Liver (tissue), 9 donors: ENCODE measurements around the gene CCDC78. TPM values are rescaled to one million over a fixed set of nuclear protein-coding genes. Genes with fewer than 3 reads are reported as not detected.

Experiments
- DNase-seq: peaks from one replicate; pipeline ENCODE4 v3.0.0-alpha.2; 2017; ENCODE audit warnings: low spot score
- H3K27ac ChIP-seq, 2 donors: one replicate each; pipeline ENCODE4 v1.7.0; 2013; ENCODE audit warnings: inconsistent platforms in 2 of 2, low read length in 2 of 2, control low read depth in 1 of 2, low read depth in 1 of 2, mild to moderate bottlenecking in 1 of 2
- H3K27me3 ChIP-seq, 4 donors: one replicate each; pipeline versions ENCODE4 v1.6.1 to v1.7.0; 2013; ENCODE audit warnings: low read length in 3 of 4, inconsistent platforms in 1 of 4, mild to moderate bottlenecking in 1 of 4, moderate library complexity in 1 of 4; ENCODE audit not compliant: control insufficient read depth in 4 of 4, insufficient read depth in 4 of 4
- H3K36me3 ChIP-seq, 4 donors: one replicate each; pipeline versions ENCODE4 v1.6.1 to v1.7.0; 2013; ENCODE audit warnings: low read length in 3 of 4, mild to moderate bottlenecking in 3 of 4, low read depth in 1 of 4, moderate library complexity in 1 of 4; ENCODE audit not compliant: control insufficient read depth in 4 of 4, insufficient read depth in 3 of 4
- H3K4me1 ChIP-seq, 4 donors: one replicate each; pipeline versions ENCODE4 v1.6.1 to v1.7.0; 2013; ENCODE audit warnings: low read length in 3 of 4, mild to moderate bottlenecking in 3 of 4, moderate library complexity in 1 of 4; ENCODE audit not compliant: control insufficient read depth in 4 of 4, insufficient read depth in 4 of 4
- H3K4me3 ChIP-seq, 3 donors: one replicate each; pipeline versions ENCODE4 v1.6.1 to v1.7.0; 2013; ENCODE audit warnings: low read length in 3 of 3, control low read depth in 1 of 3, low read depth in 1 of 3, mild to moderate bottlenecking in 1 of 3
- H3K9ac ChIP-seq, 2 donors: one replicate each; pipeline ENCODE4 v1.7.0; 2013; ENCODE audit warnings: low read length in 2 of 2, mild to moderate bottlenecking in 2 of 2, moderate library complexity in 2 of 2, control low read depth in 1 of 2, low read depth in 1 of 2
- H3K9me3 ChIP-seq, 4 donors: one replicate each; pipeline versions ENCODE4 v1.6.1 to v1.7.0; 2013; ENCODE audit warnings: low read length in 3 of 4; ENCODE audit not compliant: control insufficient read depth in 4 of 4
- ATF3 ChIP-seq: IDR thresholded peaks from 2 replicates; pipeline ENCODE4 v1.6.1; 2016; ENCODE audit warnings: antibody characterized with exemption
- CTCF ChIP-seq: fragments of 150-350 bp; IDR thresholded peaks from 2 replicates; pipeline ENCODE4 v1.5.1; 2017; ENCODE audit warnings: improper control_type of control experiment, low read depth, low read length; ENCODE audit not compliant: missing input control
- EGR1 ChIP-seq, 2 donors: IDR thresholded peaks; 2 replicates each; pipeline ENCODE4 v1.6.1; 2016 to 2018; ENCODE audit warnings: antibody characterized with exemption in 2 of 2, low read depth in 2 of 2
- FOXA1 ChIP-seq: IDR thresholded peaks from 2 replicates; pipeline ENCODE4 v1.6.1; 2016; ENCODE audit warnings: antibody characterized with exemption
- FOXA2 ChIP-seq: IDR thresholded peaks from 2 replicates; pipeline ENCODE4 v1.6.1; 2016; ENCODE audit warnings: antibody characterized with exemption
- GABPA ChIP-seq, 2 donors: IDR thresholded peaks in 1 of 2; conservative IDR thresholded peaks in 1 of 2; 2 replicates each; pipeline ENCODE4 v1.6.1; 2016; ENCODE audit warnings: antibody characterized with exemption in 2 of 2, mild to moderate bottlenecking in 1 of 2, moderate library complexity in 1 of 2
- HNF4A ChIP-seq, 2 donors: conservative IDR thresholded peaks; 2 replicates each; pipeline ENCODE4 v1.6.1; 2016; ENCODE audit warnings: antibody characterized with exemption in 2 of 2, mild to moderate bottlenecking in 2 of 2
- HNF4G ChIP-seq: IDR thresholded peaks from 2 replicates; pipeline ENCODE4 v1.6.1; 2016; ENCODE audit warnings: antibody characterized with exemption
- NR2F2 ChIP-seq: IDR thresholded peaks from 2 replicates; pipeline ENCODE4 v1.6.1; 2016; ENCODE audit warnings: antibody characterized with exemption
- RAD21 ChIP-seq, 2 donors: IDR thresholded peaks; 2 replicates each; pipeline ENCODE4 v1.6.1; 2016; ENCODE audit warnings: antibody characterized with exemption in 2 of 2, mild to moderate bottlenecking in 2 of 2
- REST ChIP-seq: IDR thresholded peaks from 2 replicates; pipeline ENCODE4 v1.6.1; 2016; ENCODE audit warnings: antibody characterized with exemption, mild to moderate bottlenecking
- SP1 ChIP-seq: IDR thresholded peaks from 2 replicates; pipeline ENCODE4 v1.6.1; 2018; ENCODE audit warnings: antibody characterized with exemption, mild to moderate bottlenecking
- YY1 ChIP-seq: IDR thresholded peaks from 2 replicates; pipeline ENCODE4 v1.6.1; 2016; ENCODE audit warnings: antibody characterized with exemption, mild to moderate bottlenecking
- ZBTB33 ChIP-seq: IDR thresholded peaks from 2 replicates; pipeline ENCODE4 v1.6.1; 2016; ENCODE audit warnings: antibody characterized with exemption
- WGBS: extraction: QIAGEN DNeasy Blood & Tissue Kit; methylation state at CpG from one replicate; pipeline ENCODE4 v1.1.7; 2013; 5-methylcytosine and 5-hydroxymethylcytosine counted together
- polyA plus RNA-seq, 2 donors: library from polyadenylated mRNA; stranded (reverse) in 1 of 2; unstranded in 1 of 2; fragments of 200-250 nt in 1 of 2; fragments of >200 nt in 1 of 2; fragmentation: Nextera tagmentation in 1 of 2; extraction: Ambion mirVana in 1 of 2; gene quantifications; one replicate each; pipeline versions ENCODE4 v1.2.1 to v1.2.3, GENCODE V29; 2013 to 2015
- total RNA-seq, 2 donors: library from RNA; depleted of rRNA; stranded (reverse); fragments of >200 nt; gene quantifications; one replicate each; pipeline ENCODE4 v1.2.3, GENCODE V29; 2014
- TF ChIP-seq, protein P1 (sequence below): IDR thresholded peaks from 2 replicates; pipeline ENCODE4 v1.6.1; 2016; ENCODE audit warnings: antibody characterized with exemption
- donor health status: healthy.
- donor health status: healthy.
- donor health status: healthy.
- donor health status: healthy.
- donor health status: healthy.

Gene CCDC78
- total and polyA plus RNA-seq, 4 donors = 0.05 to 0.28 (median 0.08) TPM; not detected in 1

DNA sequence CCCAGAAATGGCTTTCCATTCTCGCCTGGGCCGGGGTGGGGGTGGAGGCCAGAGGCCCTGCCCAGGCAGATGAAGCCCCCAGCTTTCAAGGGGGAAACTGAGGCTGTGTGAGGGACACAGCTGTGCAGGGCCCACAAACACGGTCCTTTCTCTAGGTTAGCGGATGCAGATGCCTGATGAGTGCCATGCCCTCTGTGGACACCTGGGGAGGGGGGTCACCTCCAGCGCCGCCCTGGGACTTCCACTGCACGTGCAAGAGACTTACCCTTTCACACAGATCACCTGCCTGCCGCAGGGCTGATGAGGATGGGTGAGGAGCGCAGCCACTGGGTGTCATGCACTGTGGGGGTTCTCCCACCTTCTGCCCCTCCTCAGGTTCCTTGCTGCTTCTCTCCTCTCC lies 7.9 kb downstream of the CCDC78 start:
- Histone ChIP-seq H3K9me3 (no peaks in the 10 kb centered on the region), H3K4me3 (no peak overlapping the region), H3K36me3 (peaks cover 0 to 2% (median 0%) of the 10 kb centered on the region in 4 donors), H3K4me1 (peaks cover 25 to 46% (median 37%) of the 10 kb centered on the region in 4 donors), H3K27ac (no peak overlapping the region), H3K27me3 (no peaks in the 10 kb centered on the region), H3K9ac (no peak overlapping the region)
- TF ChIP-seq, protein P1, sequence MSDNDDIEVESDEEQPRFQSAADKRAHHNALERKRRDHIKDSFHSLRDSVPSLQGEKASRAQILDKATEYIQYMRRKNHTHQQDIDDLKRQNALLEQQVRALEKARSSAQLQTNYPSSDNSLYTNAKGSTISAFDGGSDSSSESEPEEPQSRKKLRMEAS = no peak
- no peak for TF ChIP-seq GABPA (IDR thresholded peaks at IDR 0.05 in 1 of 2, conservative IDR thresholded peaks at IDR 0.05 in 1 of 2)
- TF ChIP-seq FOXA1 = no peak
- no peak for TF ChIP-seq ZBTB33
- no peak for TF ChIP-seq CTCF
- TF ChIP-seq FOXA2 = no peak
- TF ChIP-seq YY1 = no peak
- TF ChIP-seq EGR1 (IDR thresholded peaks at IDR 0.05; ENCODE audit: low read depth in 2 of 2) = no peak
- no peak for TF ChIP-seq HNF4G
- no peak for TF ChIP-seq RAD21 (IDR thresholded peaks at IDR 0.05)
- no peak for TF ChIP-seq SP1
- no peak for TF ChIP-seq REST
- no peak for DNase-seq
- WGBS = 88% methylated on average over 9 of the region's 9 CpGs

DNA sequence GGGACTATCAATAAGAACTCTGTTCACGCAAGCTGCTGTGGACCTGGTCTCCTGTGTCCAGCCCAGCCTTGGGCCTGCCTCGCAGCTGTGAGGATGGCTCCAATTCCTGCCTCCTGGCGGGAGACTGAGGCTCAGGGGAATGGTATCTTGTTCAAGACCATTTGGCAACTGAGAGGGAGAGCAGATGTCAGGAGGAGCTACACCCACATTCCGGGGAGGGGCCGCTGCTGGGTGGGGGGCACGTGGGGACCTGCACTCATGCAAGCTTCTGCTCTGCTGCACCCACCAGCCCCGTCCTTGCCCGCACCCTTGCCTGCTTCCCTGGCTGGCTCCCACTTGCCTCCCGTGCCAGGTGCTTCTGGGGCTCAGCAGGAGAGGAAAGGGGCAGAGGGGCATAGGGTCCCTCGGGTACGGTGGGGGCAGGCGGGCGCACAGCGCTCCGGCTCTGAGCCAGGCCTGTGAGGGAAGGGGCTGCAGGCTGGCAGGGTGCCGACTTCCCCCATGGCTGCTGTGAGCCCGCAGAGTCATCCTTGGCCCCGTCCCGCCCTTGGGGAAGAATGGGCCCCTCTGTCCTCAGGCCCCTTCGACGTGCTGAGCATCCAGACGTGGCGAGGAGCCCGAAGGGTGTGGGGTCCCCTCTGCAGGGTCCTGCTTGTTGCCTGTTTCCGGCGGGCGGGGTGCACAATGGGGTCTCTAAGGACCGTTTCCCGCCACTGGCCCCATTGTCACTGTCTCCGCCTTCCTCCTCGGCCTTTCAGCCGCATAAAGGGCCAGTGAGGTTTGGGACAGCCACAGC lies 8.6 kb downstream of the CCDC78 start:
- WGBS = 83% methylated on average over 32 of the region's 32 CpGs
- H3K4me1 ChIP-seq = peaks cover 25 to 46% (median 37%) of the 10 kb centered on the region in 4 donors
- TF ChIP-seq ATF3 (no peak), HNF4A (conservative IDR thresholded peaks at IDR 0.05) (no peak), SP1 (no peak), FOXA2 (no peak), CTCF (no peak), REST (no peak), HNF4G (no peak), YY1 (no peak), NR2F2 (no peak), EGR1 (IDR thresholded peaks at IDR 0.05; ENCODE audit: low read depth in 2 of 2) (no peak), FOXA1 (no peak)
- TF ChIP-seq, protein P1 = no peak

More for the DNA sequence above, 8.6 kb downstream of the CCDC78 start:
- no peaks in the 10 kb centered on the region for H3K27me3 ChIP-seq
- H3K36me3 ChIP-seq = peaks cover 0 to 2% (median 0%) of the 10 kb centered on the region in 4 donors
- no peak overlapping the region for H3K4me3 ChIP-seq
- no peak for DNase-seq
- no peak overlapping the region for H3K27ac ChIP-seq
- no peak overlapping the region for H3K9ac ChIP-seq
- H3K9me3 ChIP-seq = no peaks in the 10 kb centered on the region
